Stimulated activated CD4-positive, alpha-beta T cell treated with anti-CD3 and anti-CD28 coated beads, Interleukin-4, amount 100 ng/mL, for 4 hours (primary cell): Measurements from ENCODE around the gene TCFL5.

Experiments
- DNase-seq, 2 experiments: peaks; one replicate each; pipeline ENCODE4 v3.0.0-alpha.2; 2020

TCFL5 gene

GRCh38 chr20:62832212-62832922, 29.3 kb downstream of the TCFL5 start:
- DNase-seq, result no peak

- no peak for DNase-seq
Observed at GRCh38 chr20:62831854-62832211, 29.8 kb downstream of the TCFL5 start.

DNA sequence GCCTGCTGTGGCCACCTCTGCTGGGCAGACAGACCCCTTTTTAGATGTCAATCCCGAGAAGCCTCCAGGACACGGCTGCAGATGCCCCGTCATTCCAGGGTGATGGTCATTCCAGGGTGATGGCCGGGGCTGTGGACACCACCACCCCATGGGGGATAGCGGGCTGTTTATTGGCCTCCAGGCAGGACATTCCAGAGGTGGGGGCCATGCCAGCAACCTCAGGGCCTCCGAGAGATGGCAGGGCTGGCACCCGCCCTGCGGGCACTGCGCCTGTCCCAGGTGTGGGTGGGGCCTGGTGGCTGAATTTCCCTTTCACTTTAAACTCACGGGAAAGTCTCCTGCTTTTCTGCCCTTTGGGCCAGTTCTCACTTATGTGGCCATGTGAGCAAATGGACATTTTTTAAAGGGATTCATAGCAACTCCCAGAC, 30.2 kb downstream of the TCFL5 start:
- no peak for DNase-seq

- no peak for DNase-seq
Observed at GRCh38 chr20:62830821-62831220, 30.8 kb downstream of the TCFL5 start.

DNA sequence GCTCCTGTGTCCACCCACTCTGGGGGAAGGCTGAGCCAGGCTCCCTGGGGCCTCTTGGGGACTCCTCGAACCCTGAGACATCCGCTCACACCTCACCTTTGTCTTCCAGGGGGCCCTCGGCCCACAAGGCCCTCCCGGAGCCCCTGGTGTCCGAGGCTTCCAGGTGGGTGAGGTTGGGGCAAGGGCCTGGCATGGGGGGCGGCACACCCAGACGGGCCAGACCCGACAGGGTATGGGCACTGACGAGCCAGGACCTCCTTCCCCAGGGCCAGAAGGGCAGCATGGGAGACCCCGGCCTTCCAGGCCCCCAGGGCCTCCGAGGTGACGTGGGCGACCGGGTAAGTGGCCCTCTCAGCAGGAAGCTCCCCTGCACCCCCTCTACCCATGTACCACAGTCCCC, 31.4 kb downstream of the TCFL5 start:
- DNase-seq, result no peak

DNA sequence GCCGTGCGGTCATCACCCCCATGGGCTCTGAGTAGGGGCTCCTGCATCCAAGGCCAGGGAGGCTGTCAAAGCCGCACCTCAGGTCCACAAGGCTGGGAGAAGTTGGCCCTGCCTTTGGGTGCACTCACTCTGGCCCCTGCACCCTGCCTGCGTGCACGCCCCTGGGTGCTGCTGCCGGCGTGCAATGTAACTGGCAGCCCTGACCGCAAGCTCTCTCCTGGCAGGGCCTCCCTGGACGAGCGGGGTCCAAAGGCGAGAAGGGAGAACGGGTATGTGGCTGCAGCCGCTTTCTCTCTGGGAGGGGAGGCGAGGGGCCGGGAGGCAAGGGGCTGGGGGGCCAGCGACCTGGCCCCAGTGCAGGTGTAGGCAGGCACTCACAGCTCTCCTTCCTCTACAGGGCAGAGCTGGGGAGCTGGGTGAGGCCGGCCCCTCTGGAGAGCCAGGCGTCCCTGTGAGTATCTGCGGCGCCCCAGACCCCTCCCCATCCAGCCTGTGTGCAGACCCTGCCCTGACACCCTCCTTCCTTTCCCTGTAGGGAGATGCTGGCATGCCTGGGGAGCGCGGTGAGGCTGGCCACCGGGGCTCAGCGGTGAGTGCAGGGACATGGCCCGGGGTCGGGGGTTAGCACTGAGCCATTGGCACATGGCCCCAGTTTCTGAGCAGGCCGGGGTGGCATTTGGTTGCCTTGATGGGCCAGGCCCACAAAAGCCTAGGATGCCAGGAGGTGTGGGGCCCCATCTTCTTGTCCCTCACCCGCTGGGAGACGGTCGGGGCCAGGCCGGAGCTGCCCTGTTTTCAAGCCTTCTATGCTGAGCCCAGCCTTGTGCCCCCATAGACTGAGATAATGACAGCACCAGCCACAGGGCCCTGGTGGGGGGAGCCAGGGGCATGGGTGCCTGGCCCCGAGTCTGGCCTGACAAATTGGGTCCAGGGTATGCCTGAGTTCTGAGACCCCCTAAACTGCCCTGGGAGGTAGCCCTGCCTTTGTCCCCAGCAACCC, 32.1 kb downstream of the TCFL5 start:
- no peak for DNase-seq

DNA sequence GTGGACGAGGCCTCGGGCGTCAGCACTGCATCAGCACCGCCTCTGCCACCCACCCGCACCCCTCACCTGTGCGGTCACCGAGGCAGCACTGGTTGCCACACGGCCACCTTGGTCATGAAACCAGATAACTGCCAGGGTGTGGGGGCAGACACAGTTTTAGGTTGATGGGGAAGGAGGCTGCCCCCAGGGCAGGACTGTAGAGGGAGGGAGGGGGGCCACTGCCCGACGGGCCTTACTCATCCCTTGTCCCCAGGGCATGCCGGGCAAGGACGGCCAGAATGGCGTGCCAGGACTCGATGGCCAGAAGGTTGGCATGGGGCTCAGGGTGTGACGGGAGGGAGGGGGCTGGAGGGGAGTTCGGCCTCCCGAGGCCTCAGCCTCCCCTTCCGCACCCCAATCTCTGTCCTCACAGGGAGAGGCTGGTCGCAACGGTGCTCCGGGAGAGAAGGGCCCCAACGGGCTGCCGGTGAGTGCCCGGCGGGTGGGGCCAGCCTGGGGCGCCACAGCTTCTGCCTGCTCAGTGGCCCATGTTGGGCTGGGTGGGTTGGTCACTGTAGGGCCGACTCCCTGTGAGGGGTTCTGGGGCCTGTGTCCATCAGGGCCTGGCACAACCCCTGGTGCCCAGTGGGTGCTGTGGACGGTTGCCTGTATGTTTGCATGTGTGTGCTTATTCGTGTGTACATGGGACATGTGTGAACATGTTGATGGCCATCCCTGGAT, 33.0 kb downstream of the TCFL5 start:
- no peak for DNase-seq

- DNase-seq, result no peak
Observed at GRCh38 chr20:62828051-62828450, 33.6 kb downstream of the TCFL5 start.

DNA sequence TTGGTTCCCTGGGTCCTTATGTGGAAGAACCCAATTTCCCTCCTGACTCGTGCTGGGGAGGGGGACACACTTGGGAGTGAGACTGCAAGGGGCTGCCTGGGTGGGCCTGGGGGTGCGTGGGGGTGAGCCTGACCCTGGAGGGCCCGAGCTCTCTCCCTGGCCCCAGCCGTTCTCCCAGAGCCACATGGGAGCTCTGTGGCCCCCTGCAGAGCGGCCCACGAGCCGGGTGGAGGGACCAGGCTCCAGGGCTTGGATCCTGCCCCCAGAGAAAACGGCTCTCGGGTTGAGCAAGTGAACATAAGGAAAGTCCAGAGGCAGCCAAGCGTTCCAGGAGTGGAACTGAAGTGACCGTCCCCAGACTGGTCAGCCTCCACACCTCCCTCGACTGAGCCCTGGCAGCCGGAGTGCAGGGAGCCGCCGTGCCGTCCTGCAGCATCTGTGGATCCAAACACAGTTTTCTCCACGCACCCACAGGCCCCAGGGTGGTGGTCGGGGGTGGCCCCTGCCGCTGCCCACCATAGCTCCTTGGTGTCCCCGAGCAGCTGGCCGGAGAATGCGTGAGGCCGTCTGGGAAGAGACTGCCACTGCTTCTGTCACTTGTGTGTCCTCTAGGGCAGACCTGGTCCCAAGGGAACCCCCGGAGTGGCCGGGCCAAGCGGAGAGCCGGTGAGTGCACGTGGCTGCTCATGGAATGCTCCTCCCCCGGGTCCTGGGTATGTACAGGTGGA, 34.1 kb downstream of the TCFL5 start:
- DNase-seq, result no peak

- no peak for DNase-seq
Observed at GRCh38 chr20:62826646-62827310, 34.8 kb downstream of the TCFL5 start.

GRCh38 chr20:62825986-62826645, 35.5 kb downstream of the TCFL5 start:
- DNase-seq, result no peak

DNA sequence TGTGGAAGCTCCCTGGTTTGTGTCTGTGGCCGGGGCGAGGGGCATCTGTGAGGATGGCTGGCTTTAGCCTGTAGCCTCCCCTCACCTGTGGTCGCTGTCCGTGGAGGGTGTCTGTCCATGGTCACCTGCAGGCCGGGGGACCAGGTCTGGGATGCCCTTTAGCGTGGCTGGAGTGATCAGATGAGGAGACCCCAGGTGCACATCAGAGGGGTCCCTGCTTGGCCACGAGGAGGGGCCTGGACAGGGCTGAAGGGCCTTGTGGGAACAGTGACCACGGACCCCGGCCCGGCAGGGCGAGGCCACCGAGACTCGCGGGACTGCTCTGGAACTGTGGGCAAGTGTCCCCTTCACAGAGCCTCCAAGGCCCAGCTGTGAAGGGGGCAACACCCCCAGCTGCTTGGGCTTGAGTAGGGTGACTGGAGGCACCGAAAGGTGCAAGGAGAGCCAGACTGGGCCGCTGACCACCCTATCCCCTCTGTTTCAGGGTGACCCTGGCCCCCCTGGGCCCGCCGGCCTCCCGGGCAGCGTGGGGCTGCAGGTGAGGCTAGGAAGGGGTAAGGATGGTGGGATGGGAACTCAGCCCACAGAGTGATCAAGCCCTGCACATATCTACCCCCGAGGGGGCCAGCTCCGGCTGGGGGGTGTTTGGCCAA, 36.2 kb downstream of the TCFL5 start:
- no peak for DNase-seq

DNA sequence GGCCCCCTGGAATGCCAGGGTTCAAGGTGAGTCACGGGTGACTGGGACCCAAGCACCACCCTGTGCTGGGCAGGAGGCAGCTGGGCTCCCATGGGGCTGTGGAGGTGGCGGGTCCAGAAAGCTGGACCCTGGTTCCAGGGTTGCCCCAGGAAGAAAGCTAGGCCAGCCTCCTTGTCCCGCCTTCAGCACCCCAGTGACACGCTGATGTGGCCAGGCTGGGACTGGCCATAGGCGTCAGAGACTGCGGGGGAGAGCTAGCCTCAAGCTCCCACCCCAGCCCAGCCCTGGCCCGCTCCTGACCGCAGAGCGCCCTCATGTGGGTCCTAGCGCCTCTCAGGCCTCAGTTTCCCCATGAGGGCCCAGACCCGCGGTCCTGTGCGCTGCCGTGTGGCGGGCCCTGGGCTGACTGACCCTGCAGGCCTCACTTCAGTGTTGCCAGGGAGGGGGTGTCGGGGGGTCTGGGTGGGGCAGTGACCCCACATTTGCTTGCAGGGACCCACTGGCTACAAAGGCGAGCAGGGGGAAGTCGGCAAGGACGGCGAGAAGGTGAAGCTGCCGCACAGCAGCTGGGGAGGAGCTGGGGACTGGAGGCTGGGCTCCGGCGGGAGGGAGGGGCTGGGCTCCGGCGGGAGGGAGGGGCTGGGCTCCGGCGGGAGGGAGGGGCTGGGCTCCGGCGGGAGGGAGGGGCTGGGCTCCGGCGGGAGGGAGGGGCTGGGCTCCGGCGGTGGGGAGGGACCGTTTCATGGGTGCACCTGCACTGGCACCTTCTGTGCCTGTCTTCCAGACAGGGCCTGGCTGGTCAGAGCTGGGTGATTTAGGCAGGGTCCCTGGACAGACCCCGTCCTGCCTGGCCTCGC, 36.9 kb downstream of the TCFL5 start:
- peak; percentile 42 to 44 for DNase-seq

DNA sequence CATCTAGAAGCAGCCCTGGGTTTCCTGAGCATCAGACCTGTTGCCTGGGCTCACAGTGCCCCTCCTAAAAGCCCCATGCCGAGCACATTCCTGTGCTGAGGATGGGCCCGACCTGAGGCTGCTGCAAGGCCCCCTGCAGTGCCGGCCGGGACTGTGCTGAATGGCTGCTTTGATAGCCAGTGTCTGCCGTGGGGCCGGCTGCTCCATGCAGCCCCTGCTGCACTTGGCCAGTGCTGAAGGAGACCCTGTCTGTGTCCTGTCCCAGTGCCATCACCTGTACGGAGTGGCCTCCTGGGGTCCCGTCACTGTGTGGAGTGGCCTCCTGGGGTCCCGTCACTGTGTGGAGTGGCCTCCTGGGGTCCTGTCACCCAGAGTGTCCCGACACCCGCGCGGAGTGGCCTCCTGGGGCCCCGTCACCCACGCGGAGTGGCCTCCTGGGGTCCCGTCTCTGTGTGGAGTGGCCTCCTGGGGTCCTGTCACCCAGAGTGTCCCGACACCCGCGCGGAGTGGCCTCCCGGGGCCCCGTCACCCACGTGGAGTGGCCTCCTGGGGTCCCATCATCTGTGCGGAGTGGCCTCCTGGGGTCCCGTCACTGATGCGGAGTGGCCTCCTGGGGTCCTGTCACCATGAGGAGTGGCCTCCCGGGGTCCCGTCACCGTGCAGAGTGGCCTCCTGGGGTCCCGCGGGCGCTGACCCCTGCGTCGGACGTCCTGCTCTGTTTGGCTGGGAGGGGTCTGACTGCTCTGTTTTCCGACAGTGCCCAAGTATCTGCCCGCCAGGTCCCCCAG, 37.7 kb downstream of the TCFL5 start:
- DNase-seq, result no peak

DNA sequence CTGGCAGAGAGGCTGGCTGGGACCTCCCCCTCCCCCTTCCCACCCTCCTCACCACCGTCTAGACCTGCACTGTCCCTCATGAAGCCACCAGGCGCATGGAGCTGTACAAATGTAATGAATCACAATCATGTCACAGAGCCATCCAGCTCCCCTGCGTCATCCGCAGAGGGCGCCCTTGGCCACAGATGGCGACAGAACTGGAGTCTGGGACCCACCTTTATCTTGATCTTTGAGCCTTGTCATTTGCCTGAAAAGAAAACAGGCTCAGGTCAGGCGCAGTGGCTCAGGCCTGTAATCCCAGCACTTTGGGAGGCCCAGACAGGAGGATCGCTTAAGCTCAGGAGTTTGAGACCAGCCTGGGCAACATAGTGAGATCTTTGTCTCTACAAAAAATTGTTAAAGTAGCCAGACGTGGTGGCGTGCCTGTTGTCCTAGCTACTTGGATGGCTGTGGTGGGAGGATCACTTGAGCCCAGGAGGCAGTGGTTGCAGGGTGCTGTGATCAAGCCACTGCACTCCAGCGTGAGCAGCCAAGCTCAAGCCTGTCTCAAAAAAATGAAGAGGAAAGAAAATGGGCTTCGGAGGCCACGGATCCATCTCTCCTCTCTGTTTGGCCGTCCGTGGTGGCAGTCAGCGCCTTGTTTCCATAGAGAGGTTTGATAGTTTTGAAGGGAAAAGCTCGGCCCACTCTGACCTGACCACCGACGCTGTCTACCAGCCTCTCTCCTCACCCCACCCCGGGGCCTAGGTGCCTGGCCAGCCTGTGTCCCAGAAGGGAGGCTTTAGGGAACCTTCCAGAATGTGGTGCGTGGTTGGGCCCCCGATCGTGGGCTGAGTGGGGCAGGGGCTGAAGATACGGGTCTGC, 38.6 kb downstream of the TCFL5 start:
- DNase-seq, result peak in 1 of 2 experiments; percentile 35

- no peak for DNase-seq
Observed at GRCh38 chr20:62822239-62822787, 39.3 kb downstream of the TCFL5 start.

DNA sequence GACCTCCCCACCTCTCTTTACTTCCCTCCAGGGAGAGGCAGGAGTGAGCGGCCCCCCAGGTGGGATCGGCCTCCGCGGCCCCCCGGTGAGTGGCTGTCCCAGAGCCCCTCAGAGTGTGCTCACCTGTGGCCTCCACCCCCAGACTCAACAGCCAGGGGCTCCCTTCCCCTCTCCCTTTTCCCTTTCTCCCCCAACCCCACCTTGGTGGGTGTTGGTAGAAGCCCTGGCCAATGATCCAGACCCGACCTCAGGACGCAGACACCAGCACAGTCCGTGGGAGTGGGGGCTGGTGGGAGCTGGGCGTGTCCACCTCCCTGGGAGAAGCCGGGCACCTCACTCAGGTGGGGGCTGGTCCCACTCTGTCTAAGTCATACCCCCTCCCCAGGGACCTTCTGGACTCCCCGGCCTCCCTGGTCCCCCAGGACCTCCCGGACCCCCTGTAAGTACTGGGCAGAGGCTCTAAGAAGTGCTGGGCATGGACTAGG, 39.9 kb downstream of the TCFL5 start:
- no peak for DNase-seq
